Cardiac muscle cell (in vitro differentiated cells and primary cell): ENCODE measurements around the gene KCNN4. TPM values are rescaled to one million over a fixed set of nuclear protein-coding genes. Genes with fewer than 3 reads are reported as not detected.
"Not testable (repeated sequence)": the region's sequence is repeated elsewhere in the genome, so short reads cannot be mapped to it uniquely, and the experiment has no call there.

Experiments used
- DNase-seq, 2 donors: peaks; one replicate each; pipeline versions ENCODE4 v3.0.0 to v3.0.0-alpha.2; 2010 to 2017; ENCODE audit warnings: low read depth in 1 of 2, low spot score in 1 of 2
- H3K27ac ChIP-seq: fragments of 200-600 bp; sonication (generic); 2 replicates; pipeline ENCODE4 v1.5.1; 2016
- H3K27me3 ChIP-seq: fragments of 200-600 bp; sonication (generic); 2 replicates; pipeline ENCODE4 v1.6.0; 2016; ENCODE audit warnings: control low read depth
- H3K36me3 ChIP-seq: fragments of 200-600 bp; sonication (generic); 2 replicates; pipeline ENCODE4 v1.5.1; 2016; ENCODE audit warnings: control low read depth
- H3K4me1 ChIP-seq: fragments of 200-600 bp; sonication (generic); 2 replicates; pipeline ENCODE4 v1.8.1; 2017; ENCODE audit warnings: low read depth, mild to moderate bottlenecking, mixed run types
- H3K4me3 ChIP-seq: fragments of 200-600 bp; sonication (generic); 2 replicates; pipeline ENCODE4 v1.5.1; 2016; ENCODE audit warnings: mild to moderate bottlenecking
- H3K9me3 ChIP-seq: fragments of 200-600 bp; sonication (generic); 2 replicates; pipeline ENCODE4 v1.5.1; 2017; ENCODE audit warnings: low read depth, mild to moderate bottlenecking, control low read depth
- polyA plus RNA-seq: library from polyadenylated mRNA; unstranded; fragments of >200 nt; fragmentation: Nextera tagmentation; extraction: Ambion mirVana; gene quantifications from 2 replicates; pipeline ENCODE4 v1.2.1, GENCODE V29; 2016
- total RNA-seq: library from RNA; depleted of rRNA; stranded (reverse); fragments of >200 nt; gene quantifications from 2 replicates; pipeline ENCODE4 v1.2.3, GENCODE V29; 2016
- TF ChIP-seq, protein P1 (sequence below): IDR thresholded peaks from 2 replicates; pipeline ENCODE4 v1.5.1; 2012; ENCODE audit warnings: low read depth, mild to moderate bottlenecking, low read length

KCNN4 gene
- total RNA-seq = 0.60 and 1.5 TPM in 2 replicates
- polyA plus RNA-seq = not detected in 2 replicates

DNA sequence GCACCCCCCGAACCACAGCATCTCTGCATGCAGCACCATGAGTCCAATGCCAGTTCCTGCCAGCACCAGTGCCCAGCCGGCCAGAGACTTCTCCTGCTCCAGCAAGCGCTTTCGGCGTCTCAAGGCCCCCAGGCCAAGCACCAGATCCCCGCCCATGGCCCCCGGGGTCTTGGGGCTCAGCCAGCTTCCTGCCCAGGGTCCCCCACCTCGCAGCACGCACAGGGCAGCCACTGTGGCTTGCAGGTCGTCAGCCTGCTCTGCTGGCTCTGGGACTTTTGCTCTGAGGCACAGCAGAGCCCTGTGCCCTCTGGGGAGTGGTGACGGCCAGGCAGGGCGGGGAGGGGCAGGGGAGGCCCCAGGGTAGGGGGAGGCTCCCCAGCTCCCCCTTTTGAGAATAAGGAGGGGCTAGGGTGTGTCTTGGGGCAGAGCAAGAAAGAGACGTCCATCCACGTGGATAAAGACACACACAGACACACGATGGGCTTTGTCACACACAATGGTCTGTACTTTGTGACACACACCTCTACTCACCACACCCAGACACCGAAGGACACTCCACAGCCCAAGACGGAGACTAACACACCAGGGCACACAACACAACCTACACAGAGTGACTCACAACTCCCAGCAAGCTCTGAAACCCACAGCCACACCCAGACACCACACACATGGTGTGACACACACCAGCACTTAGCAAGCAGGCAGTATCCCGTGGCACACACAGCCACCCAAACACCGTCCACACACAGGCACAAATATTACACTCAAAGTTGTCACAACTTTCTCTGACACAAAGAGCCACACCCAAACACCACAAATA, at the start of gene KCNN4:
Gene KCNN4, minus strand, starts transcription at position 268 of the 820 bp plus-strand sequence. Its CDS starts 112 bp downstream, at position 156.
- H3K4me1 ChIP-seq = no peaks in the 10 kb centered on the region
- no peak for DNase-seq
- TF ChIP-seq, protein P1, sequence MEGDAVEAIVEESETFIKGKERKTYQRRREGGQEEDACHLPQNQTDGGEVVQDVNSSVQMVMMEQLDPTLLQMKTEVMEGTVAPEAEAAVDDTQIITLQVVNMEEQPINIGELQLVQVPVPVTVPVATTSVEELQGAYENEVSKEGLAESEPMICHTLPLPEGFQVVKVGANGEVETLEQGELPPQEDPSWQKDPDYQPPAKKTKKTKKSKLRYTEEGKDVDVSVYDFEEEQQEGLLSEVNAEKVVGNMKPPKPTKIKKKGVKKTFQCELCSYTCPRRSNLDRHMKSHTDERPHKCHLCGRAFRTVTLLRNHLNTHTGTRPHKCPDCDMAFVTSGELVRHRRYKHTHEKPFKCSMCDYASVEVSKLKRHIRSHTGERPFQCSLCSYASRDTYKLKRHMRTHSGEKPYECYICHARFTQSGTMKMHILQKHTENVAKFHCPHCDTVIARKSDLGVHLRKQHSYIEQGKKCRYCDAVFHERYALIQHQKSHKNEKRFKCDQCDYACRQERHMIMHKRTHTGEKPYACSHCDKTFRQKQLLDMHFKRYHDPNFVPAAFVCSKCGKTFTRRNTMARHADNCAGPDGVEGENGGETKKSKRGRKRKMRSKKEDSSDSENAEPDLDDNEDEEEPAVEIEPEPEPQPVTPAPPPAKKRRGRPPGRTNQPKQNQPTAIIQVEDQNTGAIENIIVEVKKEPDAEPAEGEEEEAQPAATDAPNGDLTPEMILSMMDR = no peak

DNA sequence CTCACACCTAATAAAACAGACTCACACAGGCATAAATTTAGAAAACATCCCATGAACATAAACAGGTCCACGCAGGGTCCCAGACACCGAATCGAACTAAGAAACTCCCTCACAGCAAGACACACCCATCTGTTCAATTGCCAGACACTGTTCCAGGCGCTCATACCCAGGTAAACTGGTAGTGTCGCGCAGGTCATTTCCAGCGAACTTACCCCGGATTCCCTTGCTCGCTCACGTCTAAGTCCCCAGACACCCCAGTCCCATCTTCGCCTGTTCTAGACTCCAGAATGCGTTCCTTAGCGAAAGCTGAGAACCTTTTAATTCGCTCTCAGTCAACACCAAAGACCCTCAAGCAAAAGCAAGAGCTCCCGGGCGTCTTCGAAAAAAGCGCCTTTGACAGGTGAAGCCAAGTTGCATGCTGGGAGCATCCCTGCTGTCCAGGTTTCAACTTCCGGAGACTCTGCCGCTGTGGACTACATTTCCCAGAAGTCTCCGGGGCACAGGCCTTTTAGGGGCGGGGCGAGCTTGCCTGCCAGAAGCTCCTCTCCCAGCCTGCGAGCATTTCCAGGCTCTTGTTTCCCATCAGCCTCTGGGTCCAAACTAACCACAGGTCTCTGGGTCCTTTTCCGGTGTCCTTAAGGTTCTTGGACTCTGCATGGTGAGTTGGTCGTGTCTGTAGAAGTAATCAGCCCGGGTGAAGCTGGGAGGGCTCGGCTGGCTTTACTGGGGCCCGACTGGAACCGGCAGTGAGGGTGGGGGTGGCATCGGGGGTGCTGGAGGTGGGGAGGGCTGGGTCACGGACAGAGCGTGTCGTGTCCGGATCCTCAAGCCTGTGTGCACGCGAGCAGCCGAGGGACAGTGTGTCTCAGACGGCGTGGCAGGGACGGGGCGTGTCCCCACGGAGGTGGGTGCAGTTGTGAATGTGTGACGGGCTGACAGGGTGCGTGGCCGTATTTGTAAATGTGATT, 46.3 kb upstream of the KCNN4 start, which contains the start of gene ZNF283:
Gene ZNF283, plus strand, starts transcription at position 535 of the 968 bp plus-strand sequence. CDS start 6,184 bp downstream, outside the sequence.
- TF ChIP-seq, protein P1 = no peak

More for the DNA sequence above, at the start of gene KCNN4:
- no peaks in the 10 kb centered on the region for H3K9me3 ChIP-seq
- no peaks in the 10 kb centered on the region for H3K36me3 ChIP-seq
- H3K27me3 ChIP-seq = peaks cover 28% of the 10 kb centered on the region
- H3K27ac ChIP-seq = no peak within 1 kb of the TSS
- no peak within 1 kb of the TSS for H3K4me3 ChIP-seq

DNA sequence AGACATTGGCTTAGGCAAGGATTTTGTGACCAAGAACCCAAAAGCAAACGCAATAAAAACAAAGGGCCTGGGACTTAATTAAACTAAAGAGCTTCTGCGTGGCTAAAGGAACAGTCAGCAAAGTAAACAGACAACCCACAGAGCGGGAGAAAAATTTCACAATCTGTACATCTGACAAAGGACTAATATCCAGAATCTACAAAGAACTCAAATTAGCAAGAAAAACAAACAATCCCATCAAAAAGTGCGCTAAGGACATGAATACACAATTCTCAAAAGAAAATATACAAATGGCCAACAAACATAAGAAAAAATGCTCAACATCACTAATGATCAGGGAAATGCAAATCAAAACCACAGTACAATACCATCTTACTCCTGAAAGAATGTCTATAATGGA, 43.8 kb upstream of the KCNN4 start:
- not testable (repeated sequence) for H3K27me3 ChIP-seq, H3K4me1 ChIP-seq, H3K36me3 ChIP-seq, H3K9me3 ChIP-seq, H3K4me3 ChIP-seq, H3K27ac ChIP-seq, DNase-seq

More for the DNA sequence above, 46.3 kb upstream of the KCNN4 start, which contains the start of gene ZNF283:
- H3K9me3 ChIP-seq = no peaks in the 10 kb centered on the region
- peaks cover 20% of the 10 kb centered on the region for H3K36me3 ChIP-seq
- DNase-seq = peak; percentile 94 to 95
- H3K4me1 ChIP-seq = no peaks in the 10 kb centered on the region
- H3K27me3 ChIP-seq = peaks cover 4% of the 10 kb centered on the region
- H3K4me3 ChIP-seq = peak within 1 kb of the TSS; percentile 47
- H3K27ac ChIP-seq = peak within 1 kb of the TSS; percentile 46

DNA sequence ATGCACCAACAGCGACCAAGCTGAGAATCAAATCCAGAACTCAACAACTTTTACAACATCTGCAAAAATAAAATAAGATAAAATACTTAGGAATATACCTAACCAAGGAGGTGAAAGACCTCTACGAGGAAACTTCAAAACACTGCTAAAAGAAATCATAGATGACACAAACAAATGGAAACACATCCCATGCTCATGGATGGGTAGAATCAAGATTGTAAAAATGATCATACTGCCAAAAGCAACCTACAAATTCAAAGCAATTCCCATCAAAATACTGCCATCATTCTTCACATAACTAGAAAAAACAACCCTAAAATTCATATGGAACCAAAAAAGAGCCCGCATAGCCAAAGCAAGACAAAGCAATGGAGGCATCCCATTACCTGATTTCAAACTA, 43.1 kb upstream of the KCNN4 start:
- not testable (repeated sequence) for H3K4me1 ChIP-seq, H3K9me3 ChIP-seq, H3K36me3 ChIP-seq, H3K27ac ChIP-seq, H3K27me3 ChIP-seq, DNase-seq, H3K4me3 ChIP-seq

- Histone ChIP-seq H3K4me3 (no peak overlapping the region), H3K27me3 (peaks cover 9% of the 10 kb centered on the region), H3K4me1 (no peaks in the 10 kb centered on the region), H3K9me3 (no peaks in the 10 kb centered on the region), H3K27ac (no peak overlapping the region), H3K36me3 (no peaks in the 10 kb centered on the region)
- DNase-seq = no peak
- TF ChIP-seq, protein P1 = no peak
Observed at GRCh38 chr19:43820884-43821215, 40.1 kb upstream of the KCNN4 start.

DNA sequence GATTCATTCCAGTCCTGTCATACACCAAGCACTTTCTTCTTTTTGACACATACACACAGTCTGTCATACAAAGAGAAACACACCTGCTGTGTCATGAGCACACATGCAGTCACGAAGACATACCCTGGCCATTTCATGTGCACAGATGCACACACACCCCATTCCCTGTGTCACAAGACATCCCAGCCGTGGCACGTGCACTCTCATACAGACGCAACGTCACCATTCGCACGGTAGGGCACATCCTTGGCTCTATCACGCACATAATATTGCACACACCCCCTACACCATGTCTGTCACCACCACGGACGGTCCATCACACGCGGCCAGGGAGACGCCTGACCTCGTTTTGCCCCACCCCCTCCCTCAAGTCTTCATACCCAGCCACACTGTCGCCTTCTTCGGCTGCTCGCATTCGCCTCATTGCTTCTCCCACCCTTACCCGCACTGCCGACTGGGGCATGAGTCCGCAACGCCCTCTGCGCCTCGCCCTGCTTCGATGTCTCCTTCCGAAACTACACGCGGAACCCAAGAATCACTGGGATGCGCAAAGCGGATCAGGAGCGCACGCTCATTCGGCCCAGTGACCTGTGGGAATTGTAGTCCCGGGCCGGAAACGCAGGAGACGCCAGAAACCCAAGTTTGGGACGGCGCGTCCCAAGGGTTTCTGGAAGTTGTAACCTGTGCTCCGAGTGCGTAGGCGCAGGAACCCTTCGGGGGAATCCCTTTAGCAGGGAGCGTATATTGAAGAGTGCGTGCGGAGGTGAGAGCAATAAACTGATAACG, 39.5 kb upstream of the KCNN4 start:
- peak in 1 of 2 donors; percentile 74 for DNase-seq
- Histone ChIP-seq H3K4me3 (no peak overlapping the region), H3K27me3 (peaks cover 7% of the 10 kb centered on the region), H3K36me3 (no peaks in the 10 kb centered on the region), H3K9me3 (no peaks in the 10 kb centered on the region), H3K27ac (no peak overlapping the region), H3K4me1 (no peaks in the 10 kb centered on the region)
- TF ChIP-seq, protein P1 = no peak
